Measurements from ENCODE around the gene OR5H6. TPM values are rescaled to one million over a fixed set of nuclear protein-coding genes. Genes with fewer than 3 reads are reported as not detected.

OR5H6 gene
- total RNA-seq (ENCODE audit: unreplicated experiment) = not detected
- long read RNA-seq = 0 reads

DNA sequence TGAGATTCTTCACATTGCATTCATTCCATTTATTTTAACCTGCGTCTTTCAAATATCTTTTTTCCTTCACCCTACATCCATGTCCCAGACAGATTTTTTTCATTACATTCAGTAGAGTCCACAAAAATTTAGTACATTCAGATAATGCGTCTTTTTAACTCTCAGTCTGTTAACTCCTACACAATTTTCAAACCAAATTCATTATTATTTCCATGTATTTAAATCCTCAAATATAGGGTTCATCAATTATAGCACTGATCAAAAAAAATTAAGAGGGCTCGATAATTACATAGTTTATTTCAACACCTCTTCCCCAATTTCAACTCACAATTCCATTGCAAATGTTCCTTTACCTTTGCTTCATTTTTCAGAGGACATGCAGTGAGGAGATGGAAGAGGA lies at the start of gene OR5H6:
Gene OR5H6, plus strand, starts transcription at position 301 of the 400 bp plus-strand sequence. Its CDS starts 89 bp downstream, at position 390.
- Mint-ChIP-seq H3K4me1 (ENCODE audit: unreplicated experiment) (no peaks in the 10 kb centered on the region), H3K4me3 (ENCODE audit: unreplicated experiment) (no peak within 1 kb of the TSS), H3K9me3 (ENCODE audit: unreplicated experiment) (no peaks in the 10 kb centered on the region), H3K36me3 (ENCODE audit: low read depth, unreplicated experiment) (no peaks in the 10 kb centered on the region), H3K27ac (ENCODE audit: unreplicated experiment) (no peak within 1 kb of the TSS), H3K27me3 (ENCODE audit: unreplicated experiment) (no peaks in the 10 kb centered on the region)
- TF ChIP-seq, protein P1, sequence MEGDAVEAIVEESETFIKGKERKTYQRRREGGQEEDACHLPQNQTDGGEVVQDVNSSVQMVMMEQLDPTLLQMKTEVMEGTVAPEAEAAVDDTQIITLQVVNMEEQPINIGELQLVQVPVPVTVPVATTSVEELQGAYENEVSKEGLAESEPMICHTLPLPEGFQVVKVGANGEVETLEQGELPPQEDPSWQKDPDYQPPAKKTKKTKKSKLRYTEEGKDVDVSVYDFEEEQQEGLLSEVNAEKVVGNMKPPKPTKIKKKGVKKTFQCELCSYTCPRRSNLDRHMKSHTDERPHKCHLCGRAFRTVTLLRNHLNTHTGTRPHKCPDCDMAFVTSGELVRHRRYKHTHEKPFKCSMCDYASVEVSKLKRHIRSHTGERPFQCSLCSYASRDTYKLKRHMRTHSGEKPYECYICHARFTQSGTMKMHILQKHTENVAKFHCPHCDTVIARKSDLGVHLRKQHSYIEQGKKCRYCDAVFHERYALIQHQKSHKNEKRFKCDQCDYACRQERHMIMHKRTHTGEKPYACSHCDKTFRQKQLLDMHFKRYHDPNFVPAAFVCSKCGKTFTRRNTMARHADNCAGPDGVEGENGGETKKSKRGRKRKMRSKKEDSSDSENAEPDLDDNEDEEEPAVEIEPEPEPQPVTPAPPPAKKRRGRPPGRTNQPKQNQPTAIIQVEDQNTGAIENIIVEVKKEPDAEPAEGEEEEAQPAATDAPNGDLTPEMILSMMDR (IDR thresholded peaks at IDR 0.05; ENCODE audit: unreplicated experiment) = no peak
- no peak for DNase-seq (ENCODE audit: low spot score)

- Mint-ChIP-seq H3K4me3 (ENCODE audit: unreplicated experiment) (no peak overlapping the region), H3K36me3 (ENCODE audit: low read depth, unreplicated experiment) (no peaks in the 10 kb centered on the region), H3K27me3 (ENCODE audit: unreplicated experiment) (peaks cover 2% of the 10 kb centered on the region), H3K9me3 (ENCODE audit: unreplicated experiment) (no peaks in the 10 kb centered on the region), H3K27ac (ENCODE audit: unreplicated experiment) (no peak overlapping the region), H3K4me1 (ENCODE audit: unreplicated experiment) (peaks cover 8% of the 10 kb centered on the region)
- TF ChIP-seq, protein P1 (IDR thresholded peaks at IDR 0.05; ENCODE audit: unreplicated experiment) = no peak
- no peak for DNase-seq (ENCODE audit: low spot score)
These were observed 49.0 kb upstream of the OR5H6 start for GRCh38 chr3:98215051-98215450.

DNA sequence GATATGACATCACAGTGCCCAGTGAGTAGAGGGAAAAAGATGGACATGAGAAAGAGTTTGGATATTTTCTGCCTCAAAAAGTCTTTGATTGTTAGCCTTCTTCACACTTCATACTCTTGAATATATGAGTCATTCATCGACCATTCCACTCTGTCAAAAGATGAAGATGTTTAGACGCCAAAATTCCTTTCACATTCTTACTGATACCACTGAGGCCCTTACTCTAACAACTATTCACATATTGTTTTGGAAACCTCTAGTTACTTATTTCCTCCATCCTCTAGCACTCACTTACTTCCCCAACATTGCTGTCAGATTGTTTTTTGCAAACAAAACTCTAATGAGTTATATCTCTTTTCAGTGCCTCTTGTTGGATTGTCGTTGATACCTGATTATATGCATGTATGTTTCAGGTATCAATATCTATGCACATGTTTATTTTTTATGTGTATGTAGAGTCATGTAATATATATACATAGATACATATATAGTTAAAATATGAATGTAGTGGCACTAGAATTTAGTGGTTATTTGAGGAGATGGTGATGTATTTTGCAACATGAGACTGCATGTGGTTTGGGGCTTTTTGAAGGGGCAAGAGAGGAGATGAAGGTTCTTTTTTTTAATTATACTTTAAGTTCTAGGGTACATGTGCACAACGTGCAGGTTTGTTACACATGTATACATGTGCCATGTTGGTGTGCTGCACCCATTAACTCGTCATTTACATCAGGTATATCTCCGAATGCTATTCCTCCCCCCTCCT lies 40.0 kb upstream of the OR5H6 start:
- H3K4me1 Mint-ChIP-seq (ENCODE audit: unreplicated experiment) = no peaks in the 10 kb centered on the region
- no peaks in the 10 kb centered on the region for H3K36me3 Mint-ChIP-seq (ENCODE audit: low read depth, unreplicated experiment)
- no peaks in the 10 kb centered on the region for H3K27me3 Mint-ChIP-seq (ENCODE audit: unreplicated experiment)
- H3K4me3 Mint-ChIP-seq (ENCODE audit: unreplicated experiment) = no peak overlapping the region
- no peaks in the 10 kb centered on the region for H3K9me3 Mint-ChIP-seq (ENCODE audit: unreplicated experiment)
- H3K27ac Mint-ChIP-seq (ENCODE audit: unreplicated experiment) = no peak overlapping the region
- DNase-seq (ENCODE audit: low spot score) = no peak
- TF ChIP-seq, protein P1 (IDR thresholded peaks at IDR 0.05; ENCODE audit: unreplicated experiment) = no peak

DNA sequence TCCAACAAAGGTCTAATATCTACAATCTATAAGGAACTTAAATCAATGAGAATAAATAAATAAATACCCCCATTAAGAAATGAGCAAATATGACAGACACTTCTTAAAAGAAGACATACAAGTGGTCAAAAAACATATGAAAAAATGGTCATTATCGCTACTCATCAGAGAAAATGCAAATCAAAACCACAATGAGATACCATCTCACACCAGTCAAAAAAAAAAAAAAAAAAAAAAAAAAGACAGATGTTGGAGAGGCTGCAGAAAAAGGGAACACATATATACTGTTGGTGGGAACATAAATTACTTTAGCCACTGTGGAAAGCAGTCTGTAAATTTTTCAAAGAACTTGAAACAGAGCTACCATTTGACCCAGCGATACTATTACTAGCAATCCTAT lies 31.6 kb upstream of the OR5H6 start:
- H3K4me3 Mint-ChIP-seq (ENCODE audit: unreplicated experiment) = no peak overlapping the region

DNA sequence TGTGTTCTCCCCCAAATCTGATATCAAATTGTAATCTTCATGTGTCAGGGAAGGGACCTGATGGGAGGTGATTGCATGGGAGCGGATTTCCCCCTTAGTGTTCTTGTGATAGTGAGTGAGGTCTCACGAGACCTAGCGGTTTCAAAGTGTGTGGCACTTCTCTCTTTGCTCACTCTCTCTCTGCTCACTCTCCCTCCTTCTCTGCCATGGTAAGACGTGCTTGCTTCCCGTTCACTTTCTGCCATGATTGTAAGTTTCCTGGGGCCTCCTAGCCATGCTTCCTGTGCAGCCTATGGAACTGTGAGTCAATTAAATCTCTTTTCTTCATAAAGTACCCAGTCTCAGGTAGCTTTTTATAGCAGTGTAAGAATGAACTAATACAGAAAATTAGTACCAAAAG lies 30.6 kb upstream of the OR5H6 start:
- TF ChIP-seq, protein P1 (IDR thresholded peaks at IDR 0.05; ENCODE audit: unreplicated experiment) = no peak
- Mint-ChIP-seq H3K4me1 (ENCODE audit: unreplicated experiment) (peaks cover 11% of the 10 kb centered on the region), H3K9me3 (ENCODE audit: unreplicated experiment) (no peaks in the 10 kb centered on the region), H3K36me3 (ENCODE audit: low read depth, unreplicated experiment) (no peaks in the 10 kb centered on the region), H3K4me3 (ENCODE audit: unreplicated experiment) (no peak overlapping the region), H3K27ac (ENCODE audit: unreplicated experiment) (no peak overlapping the region), H3K27me3 (ENCODE audit: unreplicated experiment) (no peaks in the 10 kb centered on the region)
- no peak for DNase-seq (ENCODE audit: low spot score)

More for the DNA sequence above, 31.6 kb upstream of the OR5H6 start:
- Mint-ChIP-seq H3K27me3 (ENCODE audit: unreplicated experiment) (no peaks in the 10 kb centered on the region), H3K9me3 (ENCODE audit: unreplicated experiment) (no peaks in the 10 kb centered on the region), H3K4me1 (ENCODE audit: unreplicated experiment) (peaks cover 11% of the 10 kb centered on the region), H3K36me3 (ENCODE audit: low read depth, unreplicated experiment) (no peaks in the 10 kb centered on the region), H3K27ac (ENCODE audit: unreplicated experiment) (no peak overlapping the region)
- TF ChIP-seq, protein P1 (IDR thresholded peaks at IDR 0.05; ENCODE audit: unreplicated experiment) = no peak
- no peak for DNase-seq (ENCODE audit: low spot score)
